ENCODE data around the gene ZNF148.
A peak's percentile ranks its signal among the peaks of the same experiment; 100 is the strongest.
"Not testable (repeated sequence)": the region's sequence is repeated elsewhere in the genome, so short reads cannot be mapped to it uniquely, and the experiment has no call there.

Gene ZNF148

GRCh38 chr3:125395091-125395490 lies 20.0 kb upstream of the ZNF148 start:
- no peak for TF ChIP-seq EZH2 (IDR thresholded peaks at IDR 0.05; ENCODE audit: borderline replicate concordance, low read depth, low read length, severe bottlenecking)
- no peak for TF ChIP-seq CTCF (IDR thresholded peaks at IDR 0.05; ENCODE audit: borderline replicate concordance, extremely low read depth, low read length, poor library complexity, severe bottlenecking)
- Histone ChIP-seq H3K4me1 (ENCODE audit: insufficient read depth, low read length) (no peaks in the 10 kb centered on the region), H4K20me1 (ENCODE audit: insufficient read depth, low read length) (no peaks in the 10 kb centered on the region), H3K79me2 (ENCODE audit: insufficient read depth, low read length) (no peaks in the 10 kb centered on the region), H3K4me2 (ENCODE audit: insufficient read depth, low read length) (no peak overlapping the region), H3K27me3 (ENCODE audit: insufficient read depth, low read length, poor library complexity) (peaks cover 4% of the 10 kb centered on the region), H3K27ac (ENCODE audit: low read length) (no peak overlapping the region), H3K9ac (ENCODE audit: low read depth, low read length) (no peak overlapping the region), H3K36me3 (ENCODE audit: insufficient read depth, low read length) (no peaks in the 10 kb centered on the region), H3K9me3 (ENCODE audit: insufficient read depth, low read length, severe bottlenecking) (no peaks in the 10 kb centered on the region), H3K4me3 (ENCODE audit: low read depth in 1 of 2, low read length in 2 of 2) (no peak overlapping the region), H2AFZ (ENCODE audit: low read depth, low read length) (no peak overlapping the region)
- DNase-seq (no peak), ATAC-seq (ENCODE audit: insufficient read depth, low read depth) (no peak)

- no peak for ATAC-seq (ENCODE audit: insufficient read depth, low read depth)
- Histone ChIP-seq H3K79me2 (ENCODE audit: insufficient read depth, low read length) (no peaks in the 10 kb centered on the region), H3K36me3 (ENCODE audit: insufficient read depth, low read length) (no peaks in the 10 kb centered on the region), H2AFZ (ENCODE audit: low read depth, low read length) (no peak overlapping the region), H3K9ac (ENCODE audit: low read depth, low read length) (no peak overlapping the region), H3K4me1 (ENCODE audit: insufficient read depth, low read length) (no peaks in the 10 kb centered on the region), H3K9me3 (ENCODE audit: insufficient read depth, low read length, severe bottlenecking) (no peaks in the 10 kb centered on the region), H4K20me1 (ENCODE audit: insufficient read depth, low read length) (no peaks in the 10 kb centered on the region), H3K27me3 (ENCODE audit: insufficient read depth, low read length, poor library complexity) (peaks cover 4% of the 10 kb centered on the region), H3K4me3 (ENCODE audit: low read depth in 1 of 2, low read length in 2 of 2) (no peak overlapping the region), H3K27ac (ENCODE audit: low read length) (no peak overlapping the region), H3K4me2 (ENCODE audit: insufficient read depth, low read length) (no peak overlapping the region)
- no peak for TF ChIP-seq CTCF (IDR thresholded peaks at IDR 0.05; ENCODE audit: borderline replicate concordance, extremely low read depth, low read length, poor library complexity, severe bottlenecking)
- TF ChIP-seq EZH2 (IDR thresholded peaks at IDR 0.05; ENCODE audit: borderline replicate concordance, low read depth, low read length, severe bottlenecking), result no peak
- no peak for DNase-seq
These were observed 19.3 kb upstream of the ZNF148 start for GRCh38 chr3:125394406-125394805.

- no peak overlapping the region for H3K4me2 ChIP-seq (ENCODE audit: insufficient read depth, low read length)
These were observed 14.2 kb upstream of the ZNF148 start for GRCh38 chr3:125389282-125389681.

GRCh38 chr3:125388369-125388768 lies 13.2 kb upstream of the ZNF148 start:
- not testable (repeated sequence) for H3K36me3 ChIP-seq (ENCODE audit: insufficient read depth, low read length); ATAC-seq (ENCODE audit: insufficient read depth, low read depth); H2AFZ ChIP-seq (ENCODE audit: low read depth, low read length); H3K27ac ChIP-seq (ENCODE audit: low read length); H3K4me1 ChIP-seq (ENCODE audit: insufficient read depth, low read length); H3K79me2 ChIP-seq (ENCODE audit: insufficient read depth, low read length); H3K4me2 ChIP-seq (ENCODE audit: insufficient read depth, low read length); H3K27me3 ChIP-seq (ENCODE audit: insufficient read depth, low read length, poor library complexity); H3K9me3 ChIP-seq (ENCODE audit: insufficient read depth, low read length, severe bottlenecking); H4K20me1 ChIP-seq (ENCODE audit: insufficient read depth, low read length); H3K9ac ChIP-seq (ENCODE audit: low read depth, low read length); H3K4me3 ChIP-seq (ENCODE audit: low read depth in 1 of 2, low read length in 2 of 2); DNase-seq

More at GRCh38 chr3:125389282-125389681, 14.2 kb upstream of the ZNF148 start:
- DNase-seq (peak; percentile 19), ATAC-seq (ENCODE audit: insufficient read depth, low read depth) (peak; percentile 44; the same call in 1 of the 3 replicates)
- no peak overlapping the region for H3K9ac ChIP-seq (ENCODE audit: low read depth, low read length)
- H3K4me3 ChIP-seq (ENCODE audit: low read depth in 1 of 2, low read length in 2 of 2), result no peak overlapping the region
- H3K4me1 ChIP-seq (ENCODE audit: insufficient read depth, low read length), result no peaks in the 10 kb centered on the region
- TF ChIP-seq CTCF (IDR thresholded peaks at IDR 0.05; ENCODE audit: borderline replicate concordance, extremely low read depth, low read length, poor library complexity, severe bottlenecking), result no peak
- no peak for TF ChIP-seq EZH2 (IDR thresholded peaks at IDR 0.05; ENCODE audit: borderline replicate concordance, low read depth, low read length, severe bottlenecking)
- no peaks in the 10 kb centered on the region for H3K36me3 ChIP-seq (ENCODE audit: insufficient read depth, low read length)
- H2AFZ ChIP-seq (ENCODE audit: low read depth, low read length), result no peak overlapping the region
- H3K79me2 ChIP-seq (ENCODE audit: insufficient read depth, low read length), result no peaks in the 10 kb centered on the region
- no peaks in the 10 kb centered on the region for H3K27me3 ChIP-seq (ENCODE audit: insufficient read depth, low read length, poor library complexity)
- H3K9me3 ChIP-seq (ENCODE audit: insufficient read depth, low read length, severe bottlenecking), result no peaks in the 10 kb centered on the region
- H4K20me1 ChIP-seq (ENCODE audit: insufficient read depth, low read length), result no peaks in the 10 kb centered on the region
- H3K27ac ChIP-seq (ENCODE audit: low read length), result no peak overlapping the region
